HFFc6 (cell line): ENCODE results near the gene UBE4A. TPM values are rescaled to one million over a fixed set of nuclear protein-coding genes. Genes with fewer than 3 reads are reported as not detected.

Experiments used
- DNase-seq: peaks from one replicate; pipeline ENCODE4 v3.0.0-alpha.2; 2018
- H3K27ac Mint-ChIP-seq: 2 replicates; pipeline ENCODE4 v1.8.0; 2020; ENCODE audit warnings: mild to moderate bottlenecking, mixed read lengths
- H3K27me3 Mint-ChIP-seq: 2 replicates; pipeline ENCODE4 v1.8.0; 2021; ENCODE audit warnings: mild to moderate bottlenecking, moderate library complexity, mixed read lengths; ENCODE audit not compliant: insufficient read depth
- H3K36me3 Mint-ChIP-seq: 2 replicates; pipeline ENCODE4 v1.8.0; 2021; ENCODE audit warnings: low read depth, mixed read lengths
- H3K4me1 Mint-ChIP-seq: 2 replicates; pipeline ENCODE4 v1.8.0; 2020; ENCODE audit warnings: low read depth, mixed read lengths
- H3K4me3 Mint-ChIP-seq: 2 replicates; pipeline ENCODE4 v1.8.0; 2020; ENCODE audit warnings: mild to moderate bottlenecking, moderate library complexity, mixed read lengths
- H3K9me3 Mint-ChIP-seq: 2 replicates; pipeline ENCODE4 v1.8.0; 2020; ENCODE audit warnings: mild to moderate bottlenecking, mixed read lengths
- CTCF ChIP-seq: fragments of 200-600 bp; sonication (generic); IDR thresholded peaks from 2 replicates; pipeline ENCODE4 v1.5.0; 2021; ENCODE audit warnings: antibody characterized with exemption, mild to moderate bottlenecking
- total RNA-seq, 6 experiments: library from RNA; stranded (reverse); fragmentation: NEBNext Ultra II Directional; extraction: Animal tissue kit (Norgen Biotek cat#: 25700); gene quantifications; 2 replicates in 1 of 6; 3 replicates in 5 of 6; pipeline ENCODE4 v1.2.3, GENCODE V29; 2021

UBE4A gene
- total RNA-seq, 6 experiments from 2014 or later: 46.2 to 62.7 (median 54.1) TPM

GRCh38 chr11:118382954-118383353 lies 23.6 kb downstream of the UBE4A start:
- Mint-ChIP-seq H3K4me3 (no peak overlapping the region), H3K9me3 (no peaks in the 10 kb centered on the region), H3K27me3 (no peaks in the 10 kb centered on the region), H3K36me3 (peaks cover 18% of the 10 kb centered on the region; the same call in 1 of the 2 replicates), H3K4me1 (no peaks in the 10 kb centered on the region), H3K27ac (no peak overlapping the region)
- no peak for TF ChIP-seq CTCF
- DNase-seq: no peak

GRCh38 chr11:118383657-118384056 lies 24.3 kb downstream of the UBE4A start:
- Mint-ChIP-seq H3K9me3 (no peaks in the 10 kb centered on the region), H3K27ac (no peak overlapping the region), H3K27me3 (no peaks in the 10 kb centered on the region), H3K36me3 (peaks cover 14% of the 10 kb centered on the region; the same call in 1 of the 2 replicates), H3K4me1 (no peaks in the 10 kb centered on the region), H3K4me3 (no peak overlapping the region)
- TF ChIP-seq CTCF: no peak
- no peak for DNase-seq

GRCh38 chr11:118396097-118396501 lies 36.7 kb downstream of the UBE4A start:
- Mint-ChIP-seq H3K4me3 (no peak overlapping the region), H3K4me1 (peaks cover 10% of the 10 kb centered on the region), H3K27ac (no peak overlapping the region), H3K36me3 (peaks cover 9% of the 10 kb centered on the region), H3K9me3 (no peaks in the 10 kb centered on the region), H3K27me3 (no peaks in the 10 kb centered on the region)
- no peak for DNase-seq
- TF ChIP-seq CTCF: no peak

- no peak for TF ChIP-seq CTCF
- no peaks in the 10 kb centered on the region for H3K9me3 Mint-ChIP-seq
Observed at GRCh38 chr11:118397448-118397847, 38.0 kb downstream of the UBE4A start.

GRCh38 chr11:118398791-118399559 lies 39.6 kb downstream of the UBE4A start:
- peaks cover 22% of the 10 kb centered on the region for H3K4me1 Mint-ChIP-seq
- no peak for DNase-seq
- TF ChIP-seq CTCF: no peak
- H3K27ac Mint-ChIP-seq: peak overlapping the region; percentile 45
- no peak overlapping the region for H3K4me3 Mint-ChIP-seq
- no peaks in the 10 kb centered on the region for H3K9me3 Mint-ChIP-seq
- H3K36me3 Mint-ChIP-seq: peaks cover 14% of the 10 kb centered on the region
- H3K27me3 Mint-ChIP-seq: no peaks in the 10 kb centered on the region

More at GRCh38 chr11:118397448-118397847, 38.0 kb downstream of the UBE4A start:
- Mint-ChIP-seq H3K4me3 (no peak overlapping the region), H3K4me1 (peaks cover 15% of the 10 kb centered on the region), H3K36me3 (peaks cover 14% of the 10 kb centered on the region), H3K27ac (0 out of 2 replicates have a peak overlapping the region, but pooled peaks have one; percentile 18), H3K27me3 (no peaks in the 10 kb centered on the region)
- DNase-seq: no peak
